ENCODE measurements around the gene MBP.

The MBP gene

DNA sequence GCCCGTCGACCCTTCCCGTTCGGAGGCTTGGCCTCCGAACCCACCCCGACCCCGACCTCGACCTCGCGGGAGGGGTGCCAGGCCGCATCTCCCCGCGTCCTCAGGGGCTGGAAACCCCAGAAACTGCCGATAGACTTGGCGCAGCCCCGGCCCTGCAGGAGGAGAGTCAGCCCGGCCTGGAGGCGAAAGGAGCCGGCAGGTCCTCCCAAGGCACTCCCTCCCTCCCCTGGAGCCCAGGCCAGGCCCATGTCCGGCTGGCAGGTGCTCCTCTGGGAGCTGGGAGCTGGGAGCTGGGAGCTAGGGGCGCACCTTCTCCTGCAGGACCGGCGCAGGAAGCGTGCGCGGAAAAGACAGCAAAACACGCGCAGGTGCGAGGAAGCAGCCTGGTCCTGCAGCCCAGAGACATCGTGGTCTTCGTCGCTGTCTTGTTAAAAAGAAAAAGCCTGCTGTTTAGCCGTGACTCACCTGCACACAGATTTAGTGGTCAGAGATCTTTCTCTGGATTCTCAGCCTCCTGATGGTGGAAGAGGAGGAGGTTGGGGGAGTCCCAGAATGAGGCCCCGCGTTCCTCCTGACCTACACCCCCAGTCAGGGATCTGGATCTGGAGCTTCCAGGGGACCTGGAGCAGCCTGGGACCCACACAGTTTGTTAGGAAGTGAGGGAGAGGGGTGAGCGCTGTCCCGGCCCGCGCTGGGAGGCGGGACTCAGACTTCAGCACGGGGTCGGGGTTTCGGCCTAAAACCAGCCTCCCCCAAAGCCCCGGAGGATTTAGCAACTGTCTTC, 660 bp upstream of the MBP start:
- no peak for DNase-seq

DNA sequence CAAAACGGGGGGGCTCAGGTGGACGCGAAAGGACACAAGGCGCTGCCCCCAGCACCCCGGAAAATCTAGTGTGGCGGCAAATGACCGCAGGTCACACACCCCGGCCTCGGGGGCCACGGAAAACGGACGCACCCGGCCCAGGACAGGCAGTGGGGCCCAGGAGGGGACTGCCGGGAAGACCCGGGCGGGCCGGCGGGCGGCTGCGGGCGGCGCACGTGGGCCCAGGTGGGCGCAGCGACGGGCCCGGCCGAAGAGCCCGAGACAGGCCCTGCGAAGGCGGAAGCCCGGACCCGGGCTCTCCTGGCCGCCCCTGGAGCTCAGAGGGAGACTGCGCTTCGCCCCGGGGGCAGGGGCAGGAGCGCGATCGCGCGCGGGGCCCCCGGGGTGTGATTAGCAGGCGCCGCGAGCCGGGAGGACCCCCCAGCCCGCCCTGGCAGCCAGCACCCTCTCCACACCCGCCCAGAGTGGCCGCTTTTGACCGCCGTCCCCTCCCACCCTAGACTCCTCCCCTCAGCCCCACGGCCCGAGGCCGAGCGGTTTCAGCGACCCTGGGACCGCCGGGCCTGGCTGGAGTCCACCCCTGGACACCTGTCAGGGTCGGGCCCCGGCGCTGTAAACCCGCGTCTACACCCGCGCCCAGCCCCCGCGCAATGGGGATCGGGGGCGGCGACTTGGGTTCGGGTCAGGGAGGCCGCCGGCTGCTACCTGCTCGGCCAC, 773 bp downstream of the MBP start:
- peak; percentile 85 for DNase-seq

DNA sequence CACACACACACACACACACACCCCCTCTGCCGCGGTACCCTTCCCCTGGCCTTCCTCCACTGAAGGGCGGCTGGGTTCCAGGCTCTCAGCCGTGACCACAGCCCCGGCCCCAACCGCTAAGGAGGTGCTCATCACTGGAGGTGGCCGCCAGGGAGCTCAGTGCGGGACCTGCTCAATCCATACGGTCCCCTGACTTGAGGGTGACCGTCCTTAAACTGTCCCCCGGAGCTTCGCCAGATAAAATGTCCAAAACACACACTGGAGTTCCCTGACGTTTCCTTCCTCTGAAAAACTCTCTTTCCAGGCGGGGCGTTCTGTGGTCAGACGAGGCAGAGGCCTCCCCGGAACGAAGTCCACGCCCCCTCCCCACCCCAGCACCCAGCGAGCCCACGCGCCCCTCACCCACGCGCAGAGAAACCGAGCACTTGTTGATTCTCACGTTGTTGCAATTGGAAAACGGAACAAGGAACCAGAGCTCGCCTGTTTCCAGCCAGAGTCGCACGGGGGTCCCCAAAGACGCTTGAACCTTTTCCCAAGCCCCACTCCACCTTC, 1.4 kb downstream of the MBP start:
- DNase-seq, result peak; percentile 78

- DNase-seq, result peak; percentile 78
Measured at GRCh38 chr18:77130229-77131099, 2.1 kb downstream of the MBP start.

- DNase-seq, result no peak
Measured at GRCh38 chr18:77129150-77129551, 3.4 kb downstream of the MBP start.

GRCh38 chr18:77127769-77128671, 4.6 kb downstream of the MBP start:
- peak; percentile 92 for DNase-seq

DNA sequence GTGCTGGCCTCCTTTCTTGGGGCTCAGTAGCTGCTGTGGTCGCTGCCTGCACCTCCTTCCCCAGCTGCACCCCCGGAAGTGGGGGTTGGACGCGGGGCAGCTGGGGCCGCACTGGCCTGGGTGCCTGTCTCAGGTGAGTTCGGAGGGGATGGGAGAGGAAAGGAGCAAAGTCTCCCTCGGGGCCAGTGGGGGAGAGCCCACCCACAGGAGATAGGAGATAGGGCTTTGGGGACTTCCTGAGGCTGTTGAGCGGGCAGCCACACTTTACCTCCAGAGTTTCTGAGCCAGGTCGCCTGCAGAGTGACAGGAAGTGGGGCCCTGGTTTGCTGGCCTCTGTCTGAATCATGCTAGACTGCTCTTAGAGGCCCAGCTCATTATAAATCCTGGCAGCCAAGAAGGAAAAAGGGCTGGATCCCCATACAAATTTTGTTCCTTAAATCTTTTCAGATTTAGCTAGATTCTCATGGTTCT, 8.1 kb downstream of the MBP start:
- DNase-seq, result peak; percentile 76

- DNase-seq, result no peak
Measured at GRCh38 chr18:77123320-77124231, 9.0 kb downstream of the MBP start.

DNA sequence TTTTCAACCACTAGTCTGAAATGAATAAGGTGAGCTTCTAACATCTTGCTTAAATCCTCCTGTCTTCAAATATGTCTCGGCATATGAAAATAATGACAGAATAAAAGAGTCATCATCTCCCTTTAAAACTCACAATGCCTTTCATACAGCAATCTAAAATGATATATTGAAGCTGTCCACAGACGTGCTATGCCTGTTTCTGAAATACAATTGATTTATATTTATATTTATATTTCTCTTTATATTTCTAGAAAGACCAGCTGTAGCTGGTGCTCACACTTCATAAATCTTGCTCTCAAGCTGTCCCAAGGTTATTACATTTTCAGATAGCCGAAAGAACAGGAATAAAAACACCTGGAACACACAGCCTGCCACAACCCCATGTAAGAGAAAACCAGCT, 11.1 kb downstream of the MBP start:
- no peak for DNase-seq

DNA sequence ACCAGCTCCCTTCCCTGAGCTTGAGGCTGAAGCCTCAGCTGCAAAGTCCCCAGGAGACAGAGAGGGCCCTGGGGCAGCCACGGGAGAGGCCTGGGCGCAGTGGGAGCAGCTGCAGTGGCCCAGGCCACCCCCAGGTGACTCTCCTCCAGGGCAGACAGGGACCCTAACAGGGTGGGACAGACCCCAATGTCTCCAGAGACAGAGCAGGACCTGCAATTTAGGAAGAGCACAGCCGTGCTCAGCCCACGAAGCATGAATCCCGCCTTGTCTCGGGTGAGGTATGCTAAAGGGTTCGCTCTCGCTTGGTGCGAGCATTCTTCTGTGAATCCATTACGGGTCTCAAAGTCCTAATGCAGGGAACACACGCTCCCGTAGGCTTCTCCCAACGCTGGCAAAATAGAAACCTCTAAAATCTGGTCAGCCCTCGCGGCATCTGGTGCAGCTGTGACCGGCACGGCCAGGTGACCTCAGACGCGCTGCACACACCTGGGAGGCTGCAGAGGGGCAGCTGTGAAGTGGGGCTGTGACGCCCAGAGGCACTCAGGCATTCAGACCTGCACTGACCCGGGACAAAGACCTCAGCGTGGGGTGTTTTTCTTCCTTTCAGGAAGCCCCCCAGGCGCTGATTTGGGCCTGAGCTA, 12.6 kb downstream of the MBP start:
- no peak for DNase-seq

DNA sequence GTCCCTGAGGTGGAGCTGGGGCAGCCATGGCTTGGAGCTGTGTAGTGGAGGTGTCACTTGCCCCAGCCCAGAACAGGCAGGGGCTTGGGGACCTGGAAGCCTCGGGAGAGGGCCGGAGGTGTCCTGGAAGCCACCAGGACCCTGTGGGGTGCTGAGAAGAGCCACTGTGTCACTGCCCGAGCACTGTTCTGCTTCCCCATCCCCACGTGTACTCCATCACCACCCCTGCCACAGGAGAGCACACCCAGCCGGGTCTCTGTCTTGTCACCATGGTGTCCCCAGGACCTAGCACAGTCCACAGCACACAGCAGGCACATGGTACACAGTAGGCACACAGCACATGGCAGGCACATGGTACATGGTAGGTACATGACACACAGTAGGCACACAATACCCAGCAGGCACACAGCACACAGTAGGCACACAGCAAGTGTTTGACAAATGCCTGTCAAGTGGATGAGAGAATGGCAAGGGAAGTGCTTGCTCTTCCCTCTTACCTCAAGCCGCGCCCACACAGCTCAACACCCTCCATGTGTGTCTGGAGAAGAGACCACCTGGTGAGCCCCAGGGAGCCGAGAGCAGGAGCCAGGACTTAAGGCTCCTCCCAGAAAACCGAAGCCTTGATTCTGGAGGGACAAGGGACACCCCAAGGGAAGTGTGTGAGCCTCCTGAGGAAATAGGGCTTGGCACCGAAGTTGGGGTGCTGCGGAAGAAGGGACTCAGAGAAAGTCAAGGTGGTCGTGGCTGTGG, 13.3 kb downstream of the MBP start:
- no peak for DNase-seq

DNA sequence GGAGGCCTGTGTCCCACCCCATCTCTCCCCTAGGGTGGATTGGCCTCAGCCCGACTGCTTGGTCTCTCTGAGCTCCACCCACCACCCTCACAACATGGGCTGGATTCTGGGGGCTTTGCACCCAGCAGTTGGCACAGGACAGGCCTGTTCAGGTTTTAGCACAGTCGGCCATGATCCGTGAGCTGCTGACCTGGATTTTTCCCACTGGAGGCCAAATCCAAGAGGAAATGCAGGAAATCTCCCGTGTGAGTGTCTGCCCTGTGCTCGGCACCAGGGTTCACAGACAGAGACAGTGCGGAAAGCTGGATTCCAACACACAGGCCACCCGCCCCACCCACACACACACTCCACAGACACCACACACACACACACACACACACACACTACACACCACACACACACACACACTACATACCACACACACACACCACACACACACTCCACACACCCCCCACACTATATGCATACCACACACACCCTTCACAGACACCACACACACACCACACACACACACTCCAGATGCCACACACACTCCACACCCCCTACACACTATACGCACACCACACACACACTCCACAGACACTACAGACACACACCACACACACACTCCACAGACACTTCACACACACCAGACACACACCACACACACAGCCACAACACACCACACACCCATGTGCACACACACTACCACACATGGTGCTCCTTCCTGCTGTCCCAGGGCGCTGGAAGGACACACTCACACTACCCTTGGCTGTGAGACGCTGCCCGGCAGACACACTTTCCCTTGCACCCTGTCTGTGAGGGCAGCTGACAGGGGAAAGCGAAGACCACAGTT, 14.1 kb downstream of the MBP start:
- no peak for DNase-seq

DNA sequence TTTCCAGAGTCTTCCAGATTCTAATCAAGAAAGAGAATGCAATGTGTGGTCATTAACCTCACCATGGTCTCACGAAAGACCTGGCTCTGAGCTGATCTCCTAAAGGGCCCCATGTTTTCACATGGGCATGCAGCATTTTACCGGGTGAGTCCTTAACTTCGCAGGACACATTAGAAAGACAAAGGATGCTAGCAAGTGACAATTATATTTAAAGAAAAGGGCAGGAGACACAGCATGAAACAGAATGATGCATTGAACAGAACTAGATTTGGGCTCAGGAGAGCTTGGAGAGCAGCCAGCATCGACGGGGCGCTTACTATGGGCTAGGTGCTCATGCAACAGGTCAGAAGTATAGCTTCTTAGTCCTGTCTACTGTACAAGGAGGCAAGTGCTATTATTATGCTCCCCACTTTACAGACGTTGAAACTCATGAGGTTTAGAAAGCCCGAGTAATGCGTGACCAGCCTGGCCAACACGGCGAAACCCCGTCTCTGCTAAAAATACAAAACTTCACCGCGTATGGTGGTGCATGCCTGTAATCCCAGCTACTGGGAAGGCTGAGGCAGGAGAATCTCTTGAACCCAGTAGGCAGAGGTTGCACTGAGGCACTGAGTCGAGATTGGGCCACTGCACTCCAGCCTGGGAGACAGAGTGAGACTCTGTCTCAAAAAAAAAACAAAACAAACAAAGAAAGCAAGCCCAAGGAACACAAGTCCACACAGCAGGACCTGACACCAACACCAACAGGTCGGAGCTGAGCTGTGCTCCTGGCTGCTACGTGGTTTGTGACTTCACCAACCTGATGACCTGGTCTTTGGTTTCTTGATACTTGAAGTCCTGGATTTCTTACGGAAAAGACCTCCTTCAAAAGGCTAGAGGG, 16.1 kb downstream of the MBP start:
- peak; percentile 10 for DNase-seq

GRCh38 chr18:77115192-77115953, 17.2 kb downstream of the MBP start:
- peak; percentile 77 for DNase-seq

- DNase-seq, result peak; percentile 98
Measured at GRCh38 chr18:77114415-77115191, 18.0 kb downstream of the MBP start.

DNA sequence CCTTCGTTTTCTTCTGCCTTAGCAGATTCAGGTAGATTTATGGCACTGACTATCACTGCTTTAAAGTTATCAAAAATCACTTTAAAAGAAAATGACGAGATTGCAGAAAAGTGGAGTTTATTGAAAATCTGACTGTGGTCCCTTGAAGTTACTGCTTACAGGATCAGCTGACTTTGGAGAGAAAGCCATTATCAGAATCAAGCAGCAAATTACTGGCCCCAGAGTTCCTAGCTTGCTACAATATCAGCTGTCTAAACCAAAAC, 18.5 kb downstream of the MBP start:
- no peak for DNase-seq

Data from hematopoietic multipotent progenitor cell treated with erythropoietin and hydrocortisone succinate and interleukin-3 and kit ligand, for 4 days (in vitro differentiated cells).